T-helper 2 cell treated with Interferon-gamma antibody and Interleukin-4, amounts not matched to agents 5 μg/mL and 100 μg/mL, for 36 hours (primary cell): ENCODE results near the gene CRCP.
"Not testable (repeated sequence)": the region's sequence is repeated elsewhere in the genome, so short reads cannot be mapped to it uniquely, and the experiment has no call there.

Experiments used
- DNase-seq: peaks from one replicate; pipeline ENCODE4 v3.0.0; 2021; ENCODE audit warnings: low spot score
- H3K27ac Mint-ChIP-seq: one replicate; pipeline ENCODE4 v1.8.0; 2021; ENCODE audit warnings: mild to moderate bottlenecking, mixed read lengths
- H3K27me3 Mint-ChIP-seq: one replicate; pipeline ENCODE4 v1.8.0; 2021; ENCODE audit warnings: low read depth, mixed read lengths
- H3K36me3 Mint-ChIP-seq: one replicate; pipeline ENCODE4 v1.8.0; 2021; ENCODE audit warnings: low read depth, mixed read lengths
- H3K4me1 Mint-ChIP-seq: one replicate; pipeline ENCODE4 v1.8.0; 2021; ENCODE audit warnings: low read depth, mixed read lengths
- H3K4me3 Mint-ChIP-seq: one replicate; pipeline ENCODE4 v1.8.0; 2022; ENCODE audit warnings: mild to moderate bottlenecking, moderate library complexity, mixed read lengths
- H3K9me3 Mint-ChIP-seq: one replicate; pipeline ENCODE4 v1.8.0; 2021; ENCODE audit warnings: mixed read lengths

Gene CRCP

DNA sequence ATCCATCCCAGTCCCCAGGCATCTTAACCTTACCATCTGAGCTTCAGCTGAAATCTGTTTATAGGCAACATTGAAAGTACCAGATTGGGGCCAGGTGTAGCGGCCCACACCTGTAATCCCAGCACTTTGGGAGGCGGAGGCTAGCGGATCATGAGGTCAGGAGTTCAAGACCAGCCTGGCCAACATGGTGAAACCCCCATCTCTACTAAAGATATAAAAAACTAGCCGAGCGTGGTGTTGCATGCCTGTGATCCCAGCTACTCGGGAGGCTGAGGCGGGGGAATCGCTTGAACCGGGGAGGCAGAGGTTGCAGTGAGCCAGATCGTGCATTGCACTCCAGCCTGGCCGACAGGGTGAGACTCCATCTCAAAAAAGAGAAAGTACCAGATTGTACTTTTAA, 39.0 kb downstream of the CRCP start:
- Mint-ChIP-seq H3K4me3 (no peak overlapping the region), H3K27me3 (no peaks in the 10 kb centered on the region), H3K4me1 (peaks cover 11% of the 10 kb centered on the region), H3K36me3 (peaks cover 33% of the 10 kb centered on the region), H3K27ac (no peak overlapping the region), H3K9me3 (no peaks in the 10 kb centered on the region)
- DNase-seq: no peak

- peaks cover 32% of the 10 kb centered on the region for H3K36me3 Mint-ChIP-seq
- H3K4me1 Mint-ChIP-seq: not testable (repeated sequence)
Observed at GRCh38 chr7:66156035-66156434, 41.4 kb downstream of the CRCP start.

GRCh38 chr7:66157060-66157459, 42.4 kb downstream of the CRCP start:
- peaks cover 29% of the 10 kb centered on the region for H3K36me3 Mint-ChIP-seq

More at GRCh38 chr7:66156035-66156434, 41.4 kb downstream of the CRCP start:
- not testable (repeated sequence) for H3K27me3 Mint-ChIP-seq, H3K4me3 Mint-ChIP-seq, H3K27ac Mint-ChIP-seq, DNase-seq, H3K9me3 Mint-ChIP-seq

GRCh38 chr7:66162622-66163021, 48.0 kb downstream of the CRCP start:
- no peak overlapping the region for H3K27ac Mint-ChIP-seq
- no peak for DNase-seq
- no peaks in the 10 kb centered on the region for H3K9me3 Mint-ChIP-seq
- H3K27me3 Mint-ChIP-seq: no peaks in the 10 kb centered on the region
- H3K36me3 Mint-ChIP-seq: peaks cover 10% of the 10 kb centered on the region
- H3K4me3 Mint-ChIP-seq: no peak overlapping the region
- H3K4me1 Mint-ChIP-seq: no peaks in the 10 kb centered on the region

More at GRCh38 chr7:66157060-66157459, 42.4 kb downstream of the CRCP start:
- H3K27me3 Mint-ChIP-seq: no peaks in the 10 kb centered on the region
- no peak overlapping the region for H3K27ac Mint-ChIP-seq
- no peak for DNase-seq
- H3K4me1 Mint-ChIP-seq: no peaks in the 10 kb centered on the region
- no peak overlapping the region for H3K4me3 Mint-ChIP-seq
- H3K9me3 Mint-ChIP-seq: no peaks in the 10 kb centered on the region

DNA sequence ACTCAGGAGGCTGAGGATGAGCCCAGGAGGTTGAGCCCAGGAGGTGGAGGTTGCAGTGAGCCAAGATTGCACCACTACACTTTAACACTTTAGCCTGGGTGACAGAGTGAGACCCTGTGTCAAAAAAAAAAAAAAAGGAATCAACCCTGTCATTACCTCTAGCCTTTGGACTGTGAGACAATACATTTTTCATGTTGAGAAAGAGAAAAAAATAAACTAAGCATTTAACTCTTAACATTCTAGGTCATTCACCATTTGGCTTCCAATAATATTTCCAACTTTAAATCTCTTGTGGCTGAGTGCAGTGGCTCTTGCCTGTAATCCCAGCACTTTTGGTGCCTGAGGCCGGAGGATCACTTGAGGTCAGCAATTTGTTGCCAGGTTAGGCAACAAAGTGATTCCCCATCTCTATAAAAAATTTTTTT, 48.6 kb downstream of the CRCP start:
- Mint-ChIP-seq H3K36me3 (peaks cover 6% of the 10 kb centered on the region), H3K27ac (no peak overlapping the region), H3K4me3 (no peak overlapping the region), H3K27me3 (no peaks in the 10 kb centered on the region), H3K9me3 (no peaks in the 10 kb centered on the region), H3K4me1 (no peaks in the 10 kb centered on the region)
- no peak for DNase-seq

DNA sequence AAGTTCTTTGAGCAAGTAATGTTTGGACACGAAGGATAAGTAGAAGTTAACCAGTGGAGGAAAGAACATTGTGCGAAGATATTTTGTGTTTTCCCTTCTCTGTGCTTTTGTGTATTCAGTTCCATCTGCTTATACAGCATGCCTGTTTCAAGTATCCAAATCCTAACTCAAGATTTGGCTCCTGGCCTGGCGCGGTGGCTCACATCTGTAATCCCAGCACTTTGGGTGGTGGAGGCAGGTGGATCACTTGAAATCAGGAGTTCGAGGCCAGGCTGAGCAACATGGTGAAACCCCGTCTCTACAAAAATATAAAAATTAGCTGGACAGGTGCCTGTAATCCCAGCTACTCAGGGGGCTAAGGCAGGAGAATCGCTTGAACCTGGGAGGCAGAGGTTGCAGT, 49.7 kb downstream of the CRCP start:
- Mint-ChIP-seq H3K4me3 (no peak overlapping the region), H3K36me3 (peaks cover 2% of the 10 kb centered on the region), H3K9me3 (no peaks in the 10 kb centered on the region), H3K4me1 (no peaks in the 10 kb centered on the region), H3K27me3 (no peaks in the 10 kb centered on the region), H3K27ac (no peak overlapping the region)
- no peak for DNase-seq

- DNase-seq: no peak
- Mint-ChIP-seq H3K4me1 (no peaks in the 10 kb centered on the region), H3K4me3 (no peak overlapping the region), H3K9me3 (no peaks in the 10 kb centered on the region), H3K27me3 (no peaks in the 10 kb centered on the region), H3K36me3 (no peaks in the 10 kb centered on the region), H3K27ac (no peak overlapping the region)
Observed at GRCh38 chr7:66167773-66168387, 53.2 kb downstream of the CRCP start.

GRCh38 chr7:66169616-66170015, 55.0 kb downstream of the CRCP start:
- Mint-ChIP-seq H3K27me3 (no peaks in the 10 kb centered on the region), H3K4me3 (no peak overlapping the region), H3K9me3 (no peaks in the 10 kb centered on the region), H3K36me3 (no peaks in the 10 kb centered on the region), H3K27ac (no peak overlapping the region), H3K4me1 (no peaks in the 10 kb centered on the region)
- DNase-seq: no peak

- DNase-seq: no peak
- H3K27ac Mint-ChIP-seq: no peak overlapping the region
- no peaks in the 10 kb centered on the region for H3K9me3 Mint-ChIP-seq
- no peaks in the 10 kb centered on the region for H3K36me3 Mint-ChIP-seq
- H3K4me1 Mint-ChIP-seq: no peaks in the 10 kb centered on the region
- no peaks in the 10 kb centered on the region for H3K27me3 Mint-ChIP-seq
- H3K4me3 Mint-ChIP-seq: no peak overlapping the region
Observed at GRCh38 chr7:66170309-66171231, 55.9 kb downstream of the CRCP start.

GRCh38 chr7:66172536-66173401, 58.1 kb downstream of the CRCP start:
- H3K27me3 Mint-ChIP-seq, H3K4me3 Mint-ChIP-seq, H3K27ac Mint-ChIP-seq, H3K9me3 Mint-ChIP-seq, H3K36me3 Mint-ChIP-seq, DNase-seq, H3K4me1 Mint-ChIP-seq: not testable (repeated sequence)

DNA sequence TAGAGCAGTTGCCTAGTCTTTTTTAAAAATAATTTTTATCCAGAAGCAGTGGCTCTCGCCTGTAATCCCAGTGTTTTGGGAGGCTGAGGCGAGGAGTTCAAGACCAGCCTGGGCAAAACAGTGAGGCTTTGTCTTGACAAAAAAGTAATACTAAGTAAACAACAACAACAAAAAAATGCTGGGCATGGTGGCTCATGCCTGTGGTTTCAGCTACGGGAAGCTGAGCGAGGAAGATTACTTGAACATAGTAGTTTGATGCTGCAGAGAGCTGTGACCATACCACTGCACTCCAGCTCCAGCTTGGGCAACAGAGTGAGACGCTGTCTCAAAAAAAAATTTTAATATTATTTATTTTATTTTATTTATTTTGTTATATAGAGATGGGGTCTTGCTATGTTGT, 59.2 kb downstream of the CRCP start:
- no peak overlapping the region for H3K27ac Mint-ChIP-seq
- H3K9me3 Mint-ChIP-seq: no peaks in the 10 kb centered on the region
- no peaks in the 10 kb centered on the region for H3K36me3 Mint-ChIP-seq
- no peak overlapping the region for H3K4me3 Mint-ChIP-seq
- DNase-seq: no peak
- H3K27me3 Mint-ChIP-seq: no peaks in the 10 kb centered on the region
- H3K4me1 Mint-ChIP-seq: no peaks in the 10 kb centered on the region

GRCh38 chr7:66175006-66175405, 60.4 kb downstream of the CRCP start:
- not testable (repeated sequence) for H3K27ac Mint-ChIP-seq, H3K4me1 Mint-ChIP-seq, DNase-seq, H3K27me3 Mint-ChIP-seq, H3K4me3 Mint-ChIP-seq, H3K36me3 Mint-ChIP-seq, H3K9me3 Mint-ChIP-seq

DNA sequence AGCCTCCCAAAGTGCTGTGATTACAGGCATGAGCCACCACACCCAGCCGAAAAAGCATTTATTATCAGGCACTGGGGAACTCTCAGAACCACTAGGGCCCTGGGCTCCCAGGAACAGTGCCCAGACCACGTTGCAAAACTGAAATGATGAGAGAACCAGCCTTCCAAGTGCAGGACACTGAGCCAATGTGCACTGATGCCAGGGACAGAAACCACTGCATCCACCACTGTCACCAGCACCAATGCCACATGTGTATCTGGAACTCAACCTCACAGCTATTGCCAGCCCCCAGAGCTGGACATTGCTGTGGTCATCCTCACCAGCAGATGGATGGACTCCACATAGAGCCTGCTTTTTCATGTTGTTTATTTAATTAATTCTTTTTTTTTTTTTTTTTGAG, 62.3 kb downstream of the CRCP start:
- Mint-ChIP-seq H3K27me3 (no peaks in the 10 kb centered on the region), H3K9me3 (no peaks in the 10 kb centered on the region), H3K36me3 (no peaks in the 10 kb centered on the region), H3K27ac (no peak overlapping the region), H3K4me3 (no peak overlapping the region), H3K4me1 (no peaks in the 10 kb centered on the region)
- DNase-seq: no peak

- no peaks in the 10 kb centered on the region for H3K9me3 Mint-ChIP-seq
- H3K36me3 Mint-ChIP-seq: no peaks in the 10 kb centered on the region
- DNase-seq: no peak
- H3K4me1 Mint-ChIP-seq: no peaks in the 10 kb centered on the region
- no peak overlapping the region for H3K27ac Mint-ChIP-seq
- no peak overlapping the region for H3K4me3 Mint-ChIP-seq
- no peaks in the 10 kb centered on the region for H3K27me3 Mint-ChIP-seq
Observed at GRCh38 chr7:66178258-66178657, 63.6 kb downstream of the CRCP start.
